RWPE1 (cell line): Measurements from ENCODE around the gene GPR34.
"Not testable (repeated sequence)": the region's sequence is repeated elsewhere in the genome, so short reads cannot be mapped to it uniquely, and the experiment has no call there.

Experiments
- CTCF ChIA-PET: fragments of 350-600 bp; sonication (Branson Sonifier 250); formaldehyde crosslinking; extraction: SDS; loops from one replicate; lab custom pipeline; 2021; lab: Yijun Ruan, JAX
- POLR2A ChIA-PET: fragments of 400-600 bp; formaldehyde crosslinking; extraction: SDS; loops from one replicate; lab custom pipeline; 2020; ENCODE audit warnings: antibody characterized with exemption; ENCODE audit not compliant: low non-redundant PET; lab: Yijun Ruan, JAX
- DNase-seq: peaks from one replicate; pipeline ENCODE4 v3.0.0; 2012; ENCODE audit warnings: low spot score
- H3K27ac ChIP-seq: fragments of 450-650 bp; 2 replicates; pipeline ENCODE4 v1.5.1; 2017
- TF ChIP-seq, protein P1 (sequence below): fragments of 450-650 bp; conservative IDR thresholded peaks from 2 replicates; pipeline ENCODE4 v1.5.1; 2017; ENCODE audit warnings: low read depth, mild to moderate bottlenecking

The GPR34 gene

GRCh38 chrX:41716767-41717473 is 28.1 kb downstream of the GPR34 start:
- no peak for DNase-seq
- ChIA-PET CTCF (interaction anchor here (0.7 kb wide), 1 partner anchor 440 kb away, joined by 4 read pairs; no protein-coding TSS in a partner anchor), POLR2A (no interaction called here)
- TF ChIP-seq, protein P1, sequence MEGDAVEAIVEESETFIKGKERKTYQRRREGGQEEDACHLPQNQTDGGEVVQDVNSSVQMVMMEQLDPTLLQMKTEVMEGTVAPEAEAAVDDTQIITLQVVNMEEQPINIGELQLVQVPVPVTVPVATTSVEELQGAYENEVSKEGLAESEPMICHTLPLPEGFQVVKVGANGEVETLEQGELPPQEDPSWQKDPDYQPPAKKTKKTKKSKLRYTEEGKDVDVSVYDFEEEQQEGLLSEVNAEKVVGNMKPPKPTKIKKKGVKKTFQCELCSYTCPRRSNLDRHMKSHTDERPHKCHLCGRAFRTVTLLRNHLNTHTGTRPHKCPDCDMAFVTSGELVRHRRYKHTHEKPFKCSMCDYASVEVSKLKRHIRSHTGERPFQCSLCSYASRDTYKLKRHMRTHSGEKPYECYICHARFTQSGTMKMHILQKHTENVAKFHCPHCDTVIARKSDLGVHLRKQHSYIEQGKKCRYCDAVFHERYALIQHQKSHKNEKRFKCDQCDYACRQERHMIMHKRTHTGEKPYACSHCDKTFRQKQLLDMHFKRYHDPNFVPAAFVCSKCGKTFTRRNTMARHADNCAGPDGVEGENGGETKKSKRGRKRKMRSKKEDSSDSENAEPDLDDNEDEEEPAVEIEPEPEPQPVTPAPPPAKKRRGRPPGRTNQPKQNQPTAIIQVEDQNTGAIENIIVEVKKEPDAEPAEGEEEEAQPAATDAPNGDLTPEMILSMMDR, result no peak
- H3K27ac ChIP-seq, result no peak overlapping the region

- ChIA-PET POLR2A (no interaction called here), CTCF (no interaction called here)
- no peak for DNase-seq
- no peak overlapping the region for H3K27ac ChIP-seq
- TF ChIP-seq, protein P1, result no peak
Measured at GRCh38 chrX:41718481-41719235, 29.9 kb downstream of the GPR34 start.

GRCh38 chrX:41719610-41720009 is 30.8 kb downstream of the GPR34 start:
- CTCF ChIA-PET, POLR2A ChIA-PET, DNase-seq, H3K27ac ChIP-seq: not testable (repeated sequence)

- ChIA-PET CTCF (no interaction called here), POLR2A (no interaction called here)
- TF ChIP-seq, protein P1, result no peak
- no peak overlapping the region for H3K27ac ChIP-seq
- DNase-seq, result no peak
Measured at GRCh38 chrX:41720125-41720779, 31.5 kb downstream of the GPR34 start.

DNA sequence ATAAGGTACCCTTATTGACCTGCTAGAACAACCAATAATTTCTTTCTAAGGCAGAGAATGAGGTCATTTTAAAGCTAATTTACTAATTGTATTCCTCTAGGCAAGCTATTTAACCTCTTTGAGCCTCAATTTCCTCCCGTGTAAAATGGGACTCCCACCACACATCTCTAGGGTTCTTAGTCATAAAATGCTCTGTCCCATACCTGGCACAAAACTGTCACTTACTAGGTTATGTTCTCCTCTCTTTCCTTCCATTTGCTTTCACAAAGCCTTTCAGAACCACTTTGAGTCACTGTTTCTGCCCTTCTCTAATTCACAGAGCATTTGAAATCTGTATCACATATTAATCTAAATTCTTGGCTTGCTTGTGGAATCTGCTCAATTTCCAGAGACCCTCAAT is 32.8 kb downstream of the GPR34 start:
- POLR2A ChIA-PET, result no interaction called here
- no peak for DNase-seq
- TF ChIP-seq, protein P1, result no peak
- CTCF ChIA-PET, result interaction anchor here (0.6 kb wide), 1 partner anchor 10 kb away, joined by 3 read pairs; no protein-coding TSS in a partner anchor
- H3K27ac ChIP-seq, result no peak overlapping the region

DNA sequence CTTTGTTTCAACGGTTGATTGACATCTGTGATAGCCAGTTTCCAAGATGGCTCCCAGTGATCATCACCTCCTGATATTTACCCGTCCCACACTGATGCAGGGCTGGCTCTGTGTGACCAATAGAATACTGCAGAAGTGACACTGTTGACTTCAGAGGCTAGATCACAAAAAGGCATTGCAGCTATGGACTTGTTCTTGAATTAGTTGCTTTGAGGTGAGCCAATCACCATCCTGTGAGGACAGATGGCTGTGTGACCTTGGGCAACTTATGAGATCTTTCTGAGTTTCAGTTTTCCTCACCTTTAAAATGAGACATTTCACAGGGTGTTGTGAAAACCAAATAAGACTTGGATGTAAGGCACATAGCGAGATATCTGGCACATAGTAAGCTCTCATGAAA is 33.4 kb downstream of the GPR34 start:
- H3K27ac ChIP-seq, result no peak overlapping the region
- CTCF ChIA-PET, result no interaction called here
- no peak for DNase-seq
- POLR2A ChIA-PET, result no interaction called here
- TF ChIP-seq, protein P1, result no peak
